Epithelial cell of prostate (primary cell): ENCODE measurements around the gene ZNF536.
"Not testable (repeated sequence)": the region's sequence is repeated elsewhere in the genome, so short reads cannot be mapped to it uniquely, and the experiment has no call there.

Experiments used
- DNase-seq: peaks from one replicate; pipeline ENCODE4 v3.0.0-alpha.2; 2011; ENCODE audit warnings: low read depth, low spot score
- H3K27ac ChIP-seq: fragments of 450-650 bp; 2 replicates; pipeline ENCODE4 v1.5.1; 2017; ENCODE audit warnings: mild to moderate bottlenecking

The ZNF536 gene

DNA sequence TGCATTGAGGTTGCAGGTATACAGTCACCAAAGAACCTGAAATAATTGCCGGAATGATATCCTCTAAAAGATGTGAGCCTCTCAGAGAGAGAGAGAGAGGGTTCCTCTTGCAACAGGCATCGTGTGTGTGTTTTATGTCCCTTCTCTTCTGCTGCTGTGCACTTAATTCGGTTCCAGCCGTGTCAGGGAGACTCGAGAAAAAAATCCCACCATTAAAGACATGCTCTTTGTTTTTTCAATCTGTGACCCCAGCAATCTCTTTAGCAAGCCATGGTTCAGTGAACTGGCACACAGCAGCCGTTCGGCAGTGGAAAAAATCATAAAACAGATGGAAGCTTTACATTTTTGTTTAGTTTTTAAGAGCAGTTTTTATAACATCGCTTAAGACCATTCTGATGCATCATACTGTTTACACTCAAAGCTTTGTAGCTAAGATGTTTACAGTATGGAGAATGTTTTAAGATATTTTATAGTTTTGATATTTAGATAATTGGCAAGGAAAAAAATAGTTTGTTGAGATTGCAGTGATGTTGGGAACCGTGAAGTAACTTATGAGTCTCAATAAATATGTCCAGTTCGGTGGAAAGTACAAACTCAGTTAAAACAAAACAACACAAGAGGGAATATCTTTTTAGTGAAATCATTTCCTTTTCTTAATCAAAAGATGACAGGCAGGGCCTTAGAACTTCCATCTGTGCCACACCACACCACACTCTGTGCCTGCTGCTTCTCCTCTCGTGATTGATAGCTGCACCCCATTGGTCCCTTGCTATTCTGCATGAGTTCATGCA is 31.2 kb upstream of the ZNF536 start:
- H3K27ac ChIP-seq, result no peak overlapping the region
- DNase-seq, result no peak

- H3K27ac ChIP-seq, result no peak overlapping the region
- no peak for DNase-seq
Measured at GRCh38 chr19:30341611-30342201, 30.5 kb upstream of the ZNF536 start.

DNA sequence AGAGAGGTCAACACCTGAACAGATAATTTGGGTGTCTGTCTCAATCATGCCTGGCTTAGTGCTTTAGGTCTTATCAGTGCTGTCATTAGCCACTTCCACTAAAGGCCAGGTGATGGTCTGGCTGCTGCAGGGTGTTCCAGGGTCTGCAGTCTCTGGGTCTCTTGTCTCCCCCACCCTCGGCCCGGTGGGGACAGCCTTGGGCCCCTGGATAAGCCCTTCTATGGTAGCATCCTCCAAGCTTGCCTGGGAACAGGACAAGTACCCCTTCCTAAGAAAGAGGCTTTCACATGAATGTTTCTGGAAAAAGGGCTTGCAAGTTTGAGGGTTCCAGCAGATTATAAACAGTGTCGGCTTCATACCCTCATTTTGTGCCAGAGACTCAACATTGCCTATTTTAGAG is 29.3 kb upstream of the ZNF536 start:
- no peak overlapping the region for H3K27ac ChIP-seq

DNA sequence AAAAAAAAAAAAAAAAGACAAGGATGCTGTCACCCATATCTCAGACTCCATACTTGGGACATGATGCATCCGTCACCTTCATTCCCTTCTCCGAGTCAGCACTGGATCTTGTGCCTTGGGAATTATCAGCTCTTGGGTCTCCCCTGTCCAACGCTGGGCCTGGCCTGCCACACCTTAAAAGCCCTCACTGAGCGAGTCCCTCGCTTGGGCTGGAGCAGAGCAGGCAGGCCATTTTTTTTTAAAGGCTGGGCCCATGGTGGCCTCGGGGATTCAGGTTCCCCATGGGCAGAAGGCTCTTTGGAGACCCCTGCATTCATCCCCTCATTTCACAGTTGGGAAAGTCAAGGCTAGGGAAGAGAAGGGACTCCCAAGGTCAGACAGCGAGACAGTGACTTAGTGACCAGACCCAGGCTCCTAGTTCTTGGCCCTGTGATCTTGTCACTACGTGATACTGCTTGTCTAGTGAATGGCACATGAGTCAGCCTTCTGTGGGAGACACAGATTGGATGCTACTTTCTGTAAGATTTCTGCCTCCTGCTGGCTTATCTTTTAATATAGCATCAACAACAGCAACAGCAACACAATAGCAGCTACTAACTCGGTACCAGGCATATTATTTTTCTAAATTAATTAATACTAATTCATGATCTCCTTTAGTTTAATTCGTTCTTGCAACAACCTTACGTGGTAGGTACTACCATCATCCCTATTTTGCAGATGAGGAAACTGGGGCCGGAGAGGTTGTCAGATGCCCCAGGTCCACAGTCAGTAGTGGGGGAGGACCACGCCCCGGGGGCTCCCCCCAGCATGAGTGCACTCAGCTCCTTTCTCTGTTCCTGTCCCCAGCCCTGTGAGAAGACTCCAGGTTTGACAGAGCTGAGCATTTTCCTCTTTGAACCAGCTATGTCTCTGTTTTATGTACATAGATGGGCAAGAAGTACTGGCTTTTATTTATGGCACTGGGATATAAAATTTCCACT is 27.4 kb upstream of the ZNF536 start:
- DNase-seq, result no peak
- no peak overlapping the region for H3K27ac ChIP-seq

More for the DNA sequence above, 29.3 kb upstream of the ZNF536 start:
- no peak for DNase-seq

DNA sequence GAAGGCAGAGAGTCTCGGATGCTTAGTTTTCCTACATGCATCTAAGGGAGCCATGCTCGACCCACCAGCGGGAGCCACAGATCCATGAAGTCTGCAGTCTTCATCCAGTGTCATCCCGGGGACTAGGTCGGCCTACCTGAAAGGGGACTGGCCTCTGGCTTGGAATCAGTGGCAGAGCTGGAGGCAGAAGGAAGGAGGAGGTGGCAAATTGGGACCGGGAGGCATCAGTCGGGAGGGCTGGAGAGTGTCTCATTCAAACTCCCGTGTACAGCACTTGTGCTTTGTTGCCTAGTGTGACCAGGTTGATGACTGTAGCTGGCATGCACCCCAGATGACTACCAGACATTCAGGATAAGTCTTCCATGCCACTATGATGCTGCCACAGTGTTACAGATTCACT is 26.5 kb upstream of the ZNF536 start:
- H3K27ac ChIP-seq, result no peak overlapping the region

GRCh38 chr19:30346468-30346867 is 25.7 kb upstream of the ZNF536 start:
- DNase-seq, H3K27ac ChIP-seq: not testable (repeated sequence)

More for the DNA sequence above, 26.5 kb upstream of the ZNF536 start:
- DNase-seq, result no peak

DNA sequence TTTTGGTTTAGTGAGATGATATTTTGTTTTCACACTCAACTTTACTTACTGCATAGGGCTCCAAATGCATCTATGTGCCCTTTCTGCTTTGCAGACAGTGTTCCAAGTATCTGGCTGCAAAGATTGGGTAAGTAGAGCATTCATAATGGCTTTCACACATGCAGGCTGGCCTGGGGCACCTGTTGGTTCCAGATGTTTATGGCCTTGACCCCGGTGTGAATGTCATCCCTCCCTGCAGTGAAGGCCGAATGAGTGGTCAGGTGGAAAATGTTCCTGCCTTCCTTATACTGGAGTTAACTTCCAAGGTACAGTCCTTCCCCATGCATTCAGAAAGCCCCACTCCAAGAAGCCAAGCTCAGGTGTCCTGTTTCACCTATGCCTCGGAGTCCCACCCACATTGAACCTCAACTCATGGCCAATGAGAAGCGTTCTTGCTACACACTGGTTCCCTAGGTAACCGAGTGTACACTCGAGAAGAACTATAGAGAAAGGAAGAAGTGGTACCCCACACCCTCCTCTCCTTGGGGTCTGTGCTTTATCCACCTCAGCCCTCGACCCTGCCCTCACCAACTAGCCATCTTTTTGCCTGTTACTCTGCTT is 23.0 kb upstream of the ZNF536 start:
- DNase-seq, result no peak
- H3K27ac ChIP-seq, result no peak overlapping the region

- no peak for DNase-seq
- H3K27ac ChIP-seq, result no peak overlapping the region
Measured at GRCh38 chr19:30350692-30351663, 21.2 kb upstream of the ZNF536 start.

- H3K27ac ChIP-seq, result no peak overlapping the region
- DNase-seq, result no peak
Measured at GRCh38 chr19:30351774-30352173, 20.4 kb upstream of the ZNF536 start.

GRCh38 chr19:30353394-30353945 is 18.7 kb upstream of the ZNF536 start:
- H3K27ac ChIP-seq, result no peak overlapping the region
- DNase-seq, result no peak

GRCh38 chr19:30355586-30355985 is 16.6 kb upstream of the ZNF536 start:
- no peak overlapping the region for H3K27ac ChIP-seq
- DNase-seq, result no peak

DNA sequence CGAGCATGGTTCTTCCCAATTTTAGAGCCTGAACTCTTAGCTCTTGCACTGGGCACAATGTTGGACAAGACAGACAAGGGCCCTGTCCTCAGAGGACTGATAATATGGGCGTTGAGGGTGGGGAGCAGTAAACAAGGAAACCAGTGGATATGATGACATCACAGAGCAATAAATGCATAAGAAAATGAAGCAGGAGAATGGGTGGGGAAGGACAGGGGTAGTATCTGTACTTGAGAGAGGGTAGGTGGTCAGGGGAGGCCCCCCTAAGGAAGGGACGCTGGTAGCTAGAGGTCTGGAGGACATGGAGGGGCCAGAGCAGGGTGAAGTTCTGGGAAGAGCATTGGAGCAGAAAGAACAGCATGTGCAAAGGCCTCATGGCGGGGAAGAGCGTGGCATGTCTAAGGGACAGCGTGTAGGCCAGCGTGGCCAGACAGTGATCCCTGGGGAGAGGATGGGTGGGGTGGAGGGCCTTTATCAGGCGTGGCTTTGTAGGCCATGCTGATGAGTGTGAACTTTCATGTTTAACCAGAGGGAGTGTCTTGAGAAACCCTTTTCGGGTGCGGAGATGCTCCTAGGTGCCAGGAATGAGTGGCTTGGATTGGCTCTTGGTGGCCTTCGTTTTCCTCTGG is 15.1 kb upstream of the ZNF536 start:
- H3K27ac ChIP-seq, result no peak overlapping the region
- no peak for DNase-seq

- DNase-seq, result no peak
- no peak overlapping the region for H3K27ac ChIP-seq
Measured at GRCh38 chr19:30357580-30357954, 14.6 kb upstream of the ZNF536 start.

DNA sequence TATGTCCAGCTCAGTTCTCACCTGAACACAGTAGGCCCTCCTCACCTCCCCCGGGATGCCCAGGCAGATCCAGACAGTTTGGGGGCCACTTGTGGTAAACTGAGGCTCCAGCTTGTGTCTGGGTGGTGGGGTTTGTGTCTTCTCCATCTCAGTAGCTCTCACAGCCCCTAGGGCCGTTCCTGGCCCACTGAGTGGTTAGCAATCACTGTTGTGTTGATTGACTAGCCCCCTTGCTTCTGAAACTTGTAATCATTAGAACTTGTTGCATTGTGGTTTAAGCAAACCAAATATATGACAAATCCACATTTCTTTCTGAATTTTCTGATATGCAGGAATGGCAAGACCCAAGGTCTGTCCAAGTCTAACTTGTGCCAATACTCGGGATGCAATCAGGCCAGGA is 13.9 kb upstream of the ZNF536 start:
- H3K27ac ChIP-seq, result no peak overlapping the region
- no peak for DNase-seq

DNA sequence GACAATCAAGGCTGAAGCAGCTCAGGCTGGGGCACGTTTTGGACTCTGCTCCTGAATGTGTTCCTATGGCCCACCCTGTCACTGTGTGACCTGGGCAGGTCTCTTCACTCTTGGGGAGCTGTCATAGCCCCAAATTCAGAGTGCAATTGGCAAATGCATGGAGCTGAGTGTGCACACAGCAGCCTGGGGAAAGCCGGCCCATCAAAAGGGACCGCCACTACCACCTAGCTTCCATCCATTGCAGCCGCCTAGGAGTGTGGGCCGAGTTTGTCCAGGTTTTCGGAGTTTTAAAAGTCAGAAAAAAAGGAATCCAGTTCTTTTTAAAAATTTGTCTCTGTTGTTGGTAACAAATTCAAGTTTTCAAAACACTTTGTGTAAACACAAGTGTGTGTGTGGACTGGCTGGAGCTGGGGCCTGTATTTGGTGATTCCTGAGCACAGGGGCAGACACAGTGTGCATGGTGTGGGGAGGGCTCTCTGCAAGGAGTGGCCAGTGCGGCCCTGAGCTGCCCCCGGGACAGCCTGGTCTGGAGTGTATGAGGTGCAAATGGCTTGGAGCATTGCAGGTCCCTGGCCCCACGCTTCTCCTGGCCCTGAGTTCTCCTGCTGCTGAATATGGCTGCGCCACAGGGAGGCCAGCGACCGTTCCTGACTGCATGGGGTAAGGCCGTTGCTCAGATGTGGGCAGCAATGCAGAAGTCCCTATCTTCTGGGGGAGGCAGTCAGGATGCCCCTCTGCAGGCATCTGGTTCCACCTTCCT is 13.2 kb upstream of the ZNF536 start:
- H3K27ac ChIP-seq, result no peak overlapping the region
- no peak for DNase-seq

DNA sequence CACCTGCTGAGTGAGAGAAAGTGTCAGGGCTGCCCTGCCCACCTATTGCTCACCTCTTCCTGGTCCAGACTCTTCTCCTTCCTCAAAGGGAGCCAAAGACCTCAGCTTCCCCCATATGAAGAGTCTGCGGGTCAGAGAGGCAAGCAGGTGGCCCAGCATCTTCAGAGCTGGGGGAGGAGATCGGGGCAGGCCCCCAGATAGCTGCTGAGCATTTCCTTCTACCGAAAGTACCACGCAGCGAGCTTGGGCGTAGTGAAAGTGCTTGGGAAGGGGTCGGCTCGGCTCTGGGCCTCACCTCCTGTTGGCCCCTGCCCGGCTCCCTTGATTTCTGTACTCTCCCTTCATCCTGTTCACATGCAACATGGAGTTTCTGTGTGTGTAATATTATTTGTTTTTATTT is 12.2 kb upstream of the ZNF536 start:
- DNase-seq, result no peak
- H3K27ac ChIP-seq, result no peak overlapping the region

GRCh38 chr19:30360376-30361106 is 11.6 kb upstream of the ZNF536 start:
- H3K27ac ChIP-seq, result no peak overlapping the region
- no peak for DNase-seq
